Esophagus muscularis mucosa (tissue), 3 donors: ENCODE results near the gene SLC3A2.

ENCODE experiments used
- POLR2A ChIP-seq: fragments of 450-650 bp; IDR thresholded peaks from one replicate; pipeline ENCODE4 v1.6.1; 2017; ENCODE audit warnings: antibody characterized with exemption, moderate library complexity, mild to moderate bottlenecking, low read depth
- POLR2AphosphoS5 ChIP-seq, 2 donors: sonication (generic); formaldehyde crosslinking; IDR thresholded peaks; one replicate each; pipeline ENCODE4 v1.6.1; 2017; ENCODE audit warnings: antibody characterized with exemption in 2 of 2
- TF ChIP-seq, protein P1 (sequence below), 3 experiments: fragments of 200-600 bp in 2 of 3; fragments of 450-650 bp in 1 of 3; sonication (generic) in 2 of 3; IDR thresholded peaks; one replicate each; pipeline ENCODE4 v1.5.1; 2017 to 2019; ENCODE audit warnings: antibody characterized with exemption in 3 of 3, mild to moderate bottlenecking in 2 of 3, moderate library complexity in 1 of 3

DNA sequence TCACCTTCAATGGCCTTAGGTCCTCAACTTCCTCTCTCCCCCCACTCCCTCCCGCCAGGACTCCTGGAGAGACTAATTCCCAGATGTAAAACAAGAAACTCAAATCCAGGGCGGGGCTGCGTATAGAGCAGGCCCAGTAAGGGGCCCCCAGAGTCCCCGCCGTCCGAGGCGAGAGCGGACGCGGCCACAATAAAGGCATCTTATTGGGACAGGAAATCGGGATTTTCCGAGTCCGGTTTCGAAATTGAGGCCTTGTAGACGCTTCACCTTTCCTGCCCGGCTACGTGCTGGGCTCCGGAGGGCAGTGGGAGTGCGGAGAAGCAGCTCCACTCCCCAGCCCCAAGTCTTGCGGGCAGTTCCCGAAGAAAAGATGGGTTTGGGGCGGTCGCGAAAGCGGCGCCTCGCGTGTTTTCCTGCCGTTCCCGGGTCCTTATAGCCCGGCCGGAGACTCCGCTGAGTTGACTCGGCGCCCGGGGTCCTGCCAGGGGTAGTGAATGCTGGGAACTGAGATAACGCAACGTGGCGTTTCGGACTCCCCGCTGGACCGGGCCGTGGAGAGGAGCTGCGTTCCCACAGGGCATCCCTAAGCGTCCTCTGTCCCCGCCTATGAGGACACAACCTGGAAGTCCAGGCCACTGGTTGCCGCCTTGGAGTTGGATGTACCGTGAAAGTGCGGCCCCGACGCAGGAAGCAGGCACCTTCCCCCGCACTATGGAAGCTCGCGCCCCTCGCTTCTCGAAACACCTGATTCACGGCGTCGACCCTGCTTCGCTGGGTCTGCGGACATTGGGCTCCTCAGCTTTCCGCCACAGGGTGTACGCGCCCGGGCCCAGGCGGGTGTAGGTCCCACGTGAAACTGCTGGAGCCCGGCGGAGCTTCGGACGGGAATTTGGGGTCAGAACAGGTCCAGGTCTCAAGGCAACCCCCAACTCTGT, 45.3 kb downstream of the SLC3A2 start:
- TF ChIP-seq POLR2A = no peak
- TF ChIP-seq, protein P1, sequence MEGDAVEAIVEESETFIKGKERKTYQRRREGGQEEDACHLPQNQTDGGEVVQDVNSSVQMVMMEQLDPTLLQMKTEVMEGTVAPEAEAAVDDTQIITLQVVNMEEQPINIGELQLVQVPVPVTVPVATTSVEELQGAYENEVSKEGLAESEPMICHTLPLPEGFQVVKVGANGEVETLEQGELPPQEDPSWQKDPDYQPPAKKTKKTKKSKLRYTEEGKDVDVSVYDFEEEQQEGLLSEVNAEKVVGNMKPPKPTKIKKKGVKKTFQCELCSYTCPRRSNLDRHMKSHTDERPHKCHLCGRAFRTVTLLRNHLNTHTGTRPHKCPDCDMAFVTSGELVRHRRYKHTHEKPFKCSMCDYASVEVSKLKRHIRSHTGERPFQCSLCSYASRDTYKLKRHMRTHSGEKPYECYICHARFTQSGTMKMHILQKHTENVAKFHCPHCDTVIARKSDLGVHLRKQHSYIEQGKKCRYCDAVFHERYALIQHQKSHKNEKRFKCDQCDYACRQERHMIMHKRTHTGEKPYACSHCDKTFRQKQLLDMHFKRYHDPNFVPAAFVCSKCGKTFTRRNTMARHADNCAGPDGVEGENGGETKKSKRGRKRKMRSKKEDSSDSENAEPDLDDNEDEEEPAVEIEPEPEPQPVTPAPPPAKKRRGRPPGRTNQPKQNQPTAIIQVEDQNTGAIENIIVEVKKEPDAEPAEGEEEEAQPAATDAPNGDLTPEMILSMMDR (IDR thresholded peaks at IDR 0.05) = no peak
- no peak for TF ChIP-seq POLR2AphosphoS5 (IDR thresholded peaks at IDR 0.05)
